Endodermal cell (in vitro differentiated cells): ENCODE results near the gene SUSD1. TPM values are rescaled to one million over a fixed set of nuclear protein-coding genes. Genes with fewer than 3 reads are reported as not detected.
"Not testable (repeated sequence)": the region's sequence is repeated elsewhere in the genome, so short reads cannot be mapped to it uniquely, and the experiment has no call there.

ENCODE experiments used
- DNase-seq: peaks from one replicate; pipeline ENCODE4 v3.0.0-alpha.2; 2017
- H3K27ac ChIP-seq: 2 replicates; pipeline ENCODE4 v1.5.1; 2013; ENCODE audit warnings: mild to moderate bottlenecking, low read depth, low read length, moderate library complexity
- H3K27me3 ChIP-seq: 2 replicates; pipeline ENCODE4 v1.6.1; 2013; ENCODE audit warnings: mild to moderate bottlenecking, low read length, moderate library complexity; ENCODE audit not compliant: insufficient read depth, control insufficient read depth, poor library complexity, severe bottlenecking
- H3K36me3 ChIP-seq: 2 replicates; pipeline ENCODE4 v1.7.0; 2013; ENCODE audit warnings: mild to moderate bottlenecking, low read length, moderate library complexity; ENCODE audit not compliant: control insufficient read depth, insufficient read depth
- H3K4me1 ChIP-seq: one replicate; pipeline ENCODE4 v1.7.0; 2013; ENCODE audit warnings: low read length; ENCODE audit not compliant: control insufficient read depth, insufficient read depth
- H3K4me3 ChIP-seq: 2 replicates; pipeline ENCODE4 v1.5.1; 2013; ENCODE audit warnings: mild to moderate bottlenecking, low read length, moderate library complexity
- H3K9ac ChIP-seq: 2 replicates; pipeline ENCODE4 v1.6.1; 2013; ENCODE audit warnings: mild to moderate bottlenecking, low read length, moderate library complexity; ENCODE audit not compliant: poor library complexity, severe bottlenecking; ENCODE audit errors: extremely low read depth
- H3K9me3 ChIP-seq: 2 replicates; pipeline ENCODE4 v1.6.1; 2013; ENCODE audit warnings: mild to moderate bottlenecking, low read length, moderate library complexity; ENCODE audit not compliant: control insufficient read depth
- H3K27ac Mint-ChIP-seq: 2 replicates; pipeline ENCODE4 v1.8.0; 2020; ENCODE audit warnings: mixed read lengths
- H3K27me3 Mint-ChIP-seq: 2 replicates; pipeline ENCODE4 v1.8.0; 2021; ENCODE audit warnings: mild to moderate bottlenecking, mixed read lengths; ENCODE audit not compliant: insufficient read depth
- H3K36me3 Mint-ChIP-seq: 2 replicates; pipeline ENCODE4 v1.8.0; 2020; ENCODE audit warnings: low read depth, mixed read lengths
- H3K4me1 Mint-ChIP-seq: 2 replicates; pipeline ENCODE4 v1.8.0; 2020; ENCODE audit warnings: mixed read lengths
- H3K4me3 Mint-ChIP-seq: 2 replicates; pipeline ENCODE4 v1.8.0; 2020; ENCODE audit warnings: mild to moderate bottlenecking, moderate library complexity, mixed read lengths
- H3K9me3 Mint-ChIP-seq: 2 replicates; pipeline ENCODE4 v1.8.0; 2020; ENCODE audit warnings: mild to moderate bottlenecking, mixed read lengths
- WGBS, 2 experiments: methylation state at CpG; one replicate each; pipeline versions ENCODE4 v1.1.5 to v1.1.7; 2013; ENCODE audit warnings: missing lambda C conversion rate in 2 of 2, mixed read lengths in 1 of 2; ENCODE audit not compliant: insufficient coverage in 1 of 2, insufficient read length in 1 of 2; 5-methylcytosine and 5-hydroxymethylcytosine counted together
- total RNA-seq, 2 donors: library from RNA; stranded (reverse); fragmentation: NEBNext Ultra II Directional in 1 of 2; extraction: Animal tissue kit (Norgen Biotek cat#: 25700) in 1 of 2; gene quantifications; 2 replicates in 1 of 2; 3 replicates in 1 of 2; pipeline ENCODE4 v1.2.1, GENCODE V29; 2021
- TF ChIP-seq, protein P1 (sequence below): fragments of 200-600 bp; sonication (generic); conservative IDR thresholded peaks from 2 replicates; pipeline ENCODE4 v1.5.0; 2021; ENCODE audit warnings: antibody characterized with exemption, mild to moderate bottlenecking

SUSD1 gene
- total RNA-seq, 2 donors from 2014 or later: 7.7 to 10.4 TPM

DNA sequence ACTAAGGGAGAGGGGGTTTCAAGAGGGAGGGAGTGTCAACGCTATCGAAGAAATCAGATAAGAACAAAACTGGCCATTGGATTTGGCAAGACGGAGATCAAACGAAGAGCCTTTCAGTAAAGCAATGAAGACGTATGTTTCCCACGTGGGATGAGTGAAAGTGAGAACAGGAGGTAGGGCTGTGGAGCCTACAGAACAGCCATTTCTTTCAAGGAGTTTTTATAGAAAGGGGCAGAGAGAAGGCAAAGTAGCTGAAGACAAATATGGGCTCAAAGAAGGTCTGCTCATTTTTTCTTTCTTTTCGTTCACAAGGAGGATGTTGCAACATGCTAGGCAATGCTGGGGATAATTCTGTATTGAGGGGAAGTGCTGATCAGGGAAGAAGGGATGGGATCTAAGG is 98.3 kb downstream of the SUSD1 start:
- no peak overlapping the region for H3K27ac Mint-ChIP-seq
- H3K9me3 Mint-ChIP-seq: no peaks in the 10 kb centered on the region
- TF ChIP-seq, protein P1, sequence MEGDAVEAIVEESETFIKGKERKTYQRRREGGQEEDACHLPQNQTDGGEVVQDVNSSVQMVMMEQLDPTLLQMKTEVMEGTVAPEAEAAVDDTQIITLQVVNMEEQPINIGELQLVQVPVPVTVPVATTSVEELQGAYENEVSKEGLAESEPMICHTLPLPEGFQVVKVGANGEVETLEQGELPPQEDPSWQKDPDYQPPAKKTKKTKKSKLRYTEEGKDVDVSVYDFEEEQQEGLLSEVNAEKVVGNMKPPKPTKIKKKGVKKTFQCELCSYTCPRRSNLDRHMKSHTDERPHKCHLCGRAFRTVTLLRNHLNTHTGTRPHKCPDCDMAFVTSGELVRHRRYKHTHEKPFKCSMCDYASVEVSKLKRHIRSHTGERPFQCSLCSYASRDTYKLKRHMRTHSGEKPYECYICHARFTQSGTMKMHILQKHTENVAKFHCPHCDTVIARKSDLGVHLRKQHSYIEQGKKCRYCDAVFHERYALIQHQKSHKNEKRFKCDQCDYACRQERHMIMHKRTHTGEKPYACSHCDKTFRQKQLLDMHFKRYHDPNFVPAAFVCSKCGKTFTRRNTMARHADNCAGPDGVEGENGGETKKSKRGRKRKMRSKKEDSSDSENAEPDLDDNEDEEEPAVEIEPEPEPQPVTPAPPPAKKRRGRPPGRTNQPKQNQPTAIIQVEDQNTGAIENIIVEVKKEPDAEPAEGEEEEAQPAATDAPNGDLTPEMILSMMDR: no peak
- Histone ChIP-seq H3K27ac (no peak overlapping the region), H3K4me1 (peaks cover 4% of the 10 kb centered on the region), H3K4me3 (no peak overlapping the region), H3K36me3 (no peaks in the 10 kb centered on the region), H3K9me3 (no peaks in the 10 kb centered on the region), H3K27me3 (no peaks in the 10 kb centered on the region), H3K9ac (no peak overlapping the region)
- peaks cover 13% of the 10 kb centered on the region for H3K4me1 Mint-ChIP-seq
- H3K4me3 Mint-ChIP-seq: no peak overlapping the region
- H3K27me3 Mint-ChIP-seq: no peaks in the 10 kb centered on the region
- peaks cover 4% of the 10 kb centered on the region for H3K36me3 Mint-ChIP-seq
- WGBS, 2 experiments: 84 to 88% methylated on average over 6 to 7 of the region's 7 CpGs
- no peak for DNase-seq

DNA sequence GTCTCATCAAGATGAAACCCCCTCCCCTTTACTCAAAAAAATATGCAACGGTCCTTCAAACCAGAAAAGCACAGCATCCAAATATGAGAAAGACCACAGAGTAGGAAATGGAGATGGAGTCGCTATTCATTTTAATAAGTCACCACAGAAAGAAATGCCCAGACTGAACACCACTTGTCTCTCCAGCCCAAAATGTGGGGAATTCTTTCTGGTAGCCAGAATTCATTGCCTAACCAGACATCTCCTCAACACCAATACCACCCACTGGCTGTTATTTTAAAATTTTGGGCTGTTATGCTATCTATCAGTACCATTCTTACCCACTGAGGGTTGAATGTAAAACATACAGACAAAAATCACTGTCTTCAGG is 100.1 kb downstream of the SUSD1 start:
- H3K4me3 Mint-ChIP-seq: no peak overlapping the region
- H3K9me3 ChIP-seq: no peaks in the 10 kb centered on the region
- 0 to 10% methylated on average over 1 to 2 of the region's 2 CpGs for WGBS, 2 experiments
- H3K27me3 ChIP-seq: no peaks in the 10 kb centered on the region
- H3K36me3 ChIP-seq: no peaks in the 10 kb centered on the region
- H3K9me3 Mint-ChIP-seq: no peaks in the 10 kb centered on the region
- peaks cover 7% of the 10 kb centered on the region for H3K36me3 Mint-ChIP-seq
- TF ChIP-seq, protein P1: no peak
- peaks cover 13% of the 10 kb centered on the region for H3K4me1 Mint-ChIP-seq
- H3K27me3 Mint-ChIP-seq: no peaks in the 10 kb centered on the region
- no peak overlapping the region for H3K27ac Mint-ChIP-seq
- peaks cover 4% of the 10 kb centered on the region for H3K4me1 ChIP-seq
- H3K4me3 ChIP-seq: no peak overlapping the region
- H3K9ac ChIP-seq: no peak overlapping the region
- DNase-seq: no peak
- no peak overlapping the region for H3K27ac ChIP-seq

DNA sequence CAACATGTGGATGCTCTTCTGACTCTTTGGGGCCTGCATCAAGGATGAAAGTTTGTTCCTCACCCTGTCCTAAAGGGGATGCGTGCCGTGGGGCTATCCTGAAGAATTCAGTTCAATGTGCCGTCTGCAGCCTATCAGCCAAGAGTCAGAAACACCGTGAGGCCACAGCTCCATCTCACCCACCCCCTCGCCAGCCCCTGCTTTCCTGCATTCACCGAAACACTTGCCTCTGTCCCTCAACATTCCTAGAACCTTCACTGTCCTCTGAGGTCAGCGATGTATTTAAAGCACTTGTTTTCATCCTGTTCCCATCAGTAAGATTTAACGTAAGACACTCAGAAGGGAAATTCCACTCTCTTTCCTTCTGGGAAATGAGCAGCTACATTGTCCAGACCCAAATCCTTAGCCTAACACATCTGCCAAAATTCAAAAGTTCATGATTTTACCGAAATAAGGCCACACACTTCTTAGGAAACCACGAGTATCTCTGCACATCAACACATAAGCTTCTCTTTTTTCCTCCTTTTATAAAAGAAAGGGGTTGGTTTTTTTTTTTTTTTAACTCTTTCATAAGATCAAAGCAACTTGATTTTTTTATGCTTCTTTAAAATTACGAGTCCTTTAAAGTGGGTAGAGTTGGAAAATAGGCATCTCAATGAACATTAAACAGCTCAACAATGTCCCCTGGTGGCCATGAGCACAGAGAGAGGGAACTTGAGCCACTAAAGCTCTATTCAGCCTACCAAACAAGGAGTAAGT is 100.7 kb downstream of the SUSD1 start:
- Mint-ChIP-seq H3K36me3 (peaks cover 7% of the 10 kb centered on the region), H3K4me1 (peaks cover 13% of the 10 kb centered on the region), H3K9me3 (no peaks in the 10 kb centered on the region), H3K4me3 (no peak overlapping the region), H3K27me3 (no peaks in the 10 kb centered on the region), H3K27ac (no peak overlapping the region)
- Histone ChIP-seq H3K4me3 (no peak overlapping the region), H3K36me3 (no peaks in the 10 kb centered on the region), H3K27ac (no peak overlapping the region), H3K9ac (no peak overlapping the region), H3K4me1 (peaks cover 4% of the 10 kb centered on the region), H3K9me3 (no peaks in the 10 kb centered on the region), H3K27me3 (no peaks in the 10 kb centered on the region)
- DNase-seq: peak; percentile 85
- WGBS, 2 experiments: 75 to 80% methylated on average over 5 to 11 of the region's 11 CpGs
- TF ChIP-seq, protein P1: peak; percentile 95

DNA sequence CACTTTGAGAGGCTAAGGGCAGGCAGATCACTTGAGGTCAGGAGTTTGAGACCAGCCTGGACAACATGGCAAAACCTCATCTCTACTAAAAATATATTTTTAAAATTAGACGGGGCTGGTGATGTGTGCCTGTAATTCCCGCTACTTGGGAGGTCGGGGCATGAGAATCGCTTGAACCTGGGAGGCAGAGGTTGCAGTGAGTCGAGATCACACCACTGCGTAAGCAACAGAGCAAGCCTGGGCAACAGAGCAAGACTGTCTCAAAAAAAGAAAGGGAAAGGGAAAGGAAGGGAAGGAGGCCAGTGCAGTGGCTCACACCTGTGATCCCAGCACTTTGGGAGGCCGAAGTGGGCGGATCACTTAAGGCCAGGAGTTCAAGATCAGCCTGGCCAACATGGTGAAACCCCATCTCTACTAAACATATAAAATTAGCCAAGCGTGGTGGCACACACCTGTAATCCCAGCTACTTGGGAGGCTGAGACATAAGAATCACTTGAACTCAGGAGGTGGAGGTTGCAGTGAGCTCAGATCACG is 101.4 kb downstream of the SUSD1 start:
- not testable (repeated sequence) for H3K36me3 Mint-ChIP-seq, H3K9me3 ChIP-seq, H3K4me1 ChIP-seq, H3K27me3 Mint-ChIP-seq, H3K4me3 ChIP-seq, H3K27ac ChIP-seq, H3K9me3 Mint-ChIP-seq, H3K27ac Mint-ChIP-seq, H3K4me3 Mint-ChIP-seq, DNase-seq, H3K9ac ChIP-seq, H3K36me3 ChIP-seq, H3K27me3 ChIP-seq
- peaks cover 13% of the 10 kb centered on the region for H3K4me1 Mint-ChIP-seq
- WGBS, 2 experiments: 93 to 97% methylated on average over 7 to 10 of the region's 10 CpGs
